HG02970 (cell line): ENCODE measurements around the gene BNIP1.

Experiments
- ATAC-seq: cut with Tn5 transposase; IDR thresholded peaks from one replicate; pipeline ENCODE4 v1.9.1; 2021; ENCODE audit warnings: mild to moderate bottlenecking, moderate library complexity, moderate number of reproducible peaks; ENCODE audit not compliant: unreplicated experiment, low FRiP score

The BNIP1 gene

DNA sequence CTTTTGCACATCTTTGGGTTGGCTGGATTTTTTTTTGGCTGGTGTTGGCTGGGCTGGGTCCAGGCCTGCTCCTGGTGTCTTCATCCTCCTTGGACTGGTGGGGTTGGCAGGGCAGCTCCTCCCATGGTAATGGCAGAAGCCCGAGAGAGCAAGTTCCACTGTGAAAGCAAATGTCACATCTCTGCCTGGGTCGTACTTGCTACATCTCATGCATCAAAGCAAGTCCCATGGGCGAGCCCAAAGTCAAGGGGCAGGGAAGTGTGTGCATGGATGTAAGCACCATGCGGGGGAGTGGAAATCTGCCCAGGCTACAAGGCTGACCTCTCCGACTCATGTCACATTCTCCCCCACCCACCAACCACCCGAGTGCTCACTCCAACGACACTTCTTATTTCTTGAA lies 64.0 kb downstream of the BNIP1 start:
- no peak for ATAC-seq

DNA sequence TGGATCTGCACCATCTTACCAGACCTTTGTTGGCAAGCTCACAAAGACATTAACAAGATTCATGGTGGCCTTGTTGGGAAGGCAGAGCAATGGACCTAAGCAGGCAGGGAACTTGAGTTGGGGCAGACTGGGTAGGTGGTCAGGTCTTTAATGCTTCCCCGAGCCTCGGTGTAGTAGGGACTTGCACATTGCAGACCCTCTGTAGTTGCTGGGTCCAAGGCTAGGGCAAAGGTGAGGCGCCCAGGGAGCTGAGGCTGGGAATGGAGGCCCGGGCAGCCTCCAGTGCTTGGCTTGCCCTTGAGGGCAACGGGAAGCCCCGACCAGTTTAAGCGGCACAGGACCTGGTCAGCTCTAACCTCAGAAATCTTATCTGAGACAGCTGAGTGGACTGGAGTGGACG lies 66.5 kb downstream of the BNIP1 start:
- no peak for ATAC-seq

DNA sequence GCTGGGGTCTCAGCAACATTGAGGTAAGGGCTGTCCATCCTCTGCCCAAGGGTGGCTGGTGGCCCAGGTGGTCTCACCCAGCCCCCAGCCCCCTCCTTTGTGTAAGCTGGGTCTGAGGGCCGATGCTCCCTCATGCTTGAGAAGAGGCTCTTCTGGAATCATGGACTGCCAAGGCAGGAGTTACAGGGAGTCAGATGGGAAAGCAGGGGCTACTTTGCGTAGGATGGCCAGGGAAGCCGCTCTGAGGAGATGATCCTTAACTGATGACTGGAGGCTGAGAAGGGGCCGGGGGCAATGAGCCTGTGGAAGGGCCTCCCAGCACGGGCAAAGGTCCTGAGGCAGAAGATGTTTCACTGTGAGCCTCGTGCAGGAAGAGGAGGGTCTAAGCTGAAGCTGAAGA lies 67.0 kb downstream of the BNIP1 start:
- ATAC-seq = no peak

DNA sequence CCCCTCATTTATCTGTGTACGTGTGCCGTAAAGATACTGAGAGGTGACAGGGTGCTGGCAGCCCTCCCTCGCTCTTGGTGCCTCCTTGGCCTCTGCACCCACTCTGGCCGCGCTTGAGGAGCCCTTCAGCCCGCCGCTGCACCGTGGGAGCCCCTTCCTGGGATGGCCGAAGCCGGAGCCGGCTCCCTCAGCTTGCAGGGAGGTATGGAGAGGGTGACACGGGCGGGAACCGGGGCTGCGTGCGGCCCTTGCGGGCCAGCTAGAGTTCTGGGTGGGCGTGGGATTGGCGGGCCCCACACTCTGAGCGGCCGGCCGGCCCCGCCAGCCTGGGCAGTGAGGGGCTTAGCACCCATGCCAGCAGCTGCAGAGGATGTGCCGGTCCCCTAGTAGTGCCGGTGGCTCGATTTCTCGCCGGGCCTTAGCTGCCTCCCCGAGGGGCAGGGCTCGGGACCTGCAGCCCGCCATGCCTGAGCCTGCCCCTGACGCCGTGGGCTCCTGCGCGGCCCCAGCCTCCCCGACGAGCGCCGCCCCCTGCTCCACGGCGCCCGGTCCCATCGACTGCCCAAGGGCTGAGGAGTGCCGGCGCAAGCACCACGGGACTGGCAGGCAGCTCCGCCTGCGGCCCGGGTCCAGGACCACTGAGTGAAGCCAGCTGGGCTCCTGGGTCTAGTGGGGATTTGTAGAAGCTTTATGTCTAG lies 69.1 kb downstream of the BNIP1 start:
- ATAC-seq = no peak
